ENCODE data around the gene MRPL10. TPM values are rescaled to one million over a fixed set of nuclear protein-coding genes. Genes with fewer than 3 reads are reported as not detected.

The MRPL10 gene
- total and polyA plus RNA-seq, 4 donors: 18.4 to 38.3 (median 30.3) TPM

DNA sequence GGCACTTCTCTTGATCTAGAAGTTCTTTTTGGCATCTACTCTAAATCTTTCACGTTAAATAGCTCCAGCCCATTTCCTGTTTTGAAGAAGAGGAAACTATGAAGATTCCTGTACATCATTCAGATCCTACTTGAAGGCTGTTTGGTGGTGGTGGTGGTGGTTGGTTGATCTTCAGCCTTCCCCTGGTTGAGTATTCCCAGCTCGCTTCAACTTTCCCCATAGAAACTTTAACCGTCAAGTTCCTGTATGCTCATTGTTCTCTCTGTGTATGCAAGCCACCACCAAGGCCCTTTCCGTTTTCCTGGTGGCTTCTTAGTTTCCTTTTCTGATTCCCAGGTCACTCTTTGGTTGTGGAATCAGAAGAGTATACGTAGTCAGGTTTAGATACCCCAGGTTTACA, 3.4 kb upstream of the MRPL10 start:
- DNase-seq (no peak), ATAC-seq (ENCODE audit: insufficient read depth, low FRiP score) (no peak)
- H3K27me3 ChIP-seq (ENCODE audit: control insufficient read depth in 3 of 3, insufficient read depth in 3 of 3, low read length in 2 of 3): no peaks in the 10 kb centered on the region
- peaks cover 0 to 19% (median 9%) of the 10 kb centered on the region in 5 donors for H3K4me1 ChIP-seq (ENCODE audit: control insufficient read depth in 5 of 5, insufficient read depth in 5 of 5, low read length in 5 of 5)
- H3K9ac ChIP-seq (ENCODE audit: insufficient read depth in 1 of 2, low read length in 2 of 2): no peak overlapping the region
- H3K27ac ChIP-seq (ENCODE audit: low read depth in 1 of 2, low read length in 1 of 2): peak overlapping the region in 1 of 2 donors; percentile 49
- TF ChIP-seq, protein P1, sequence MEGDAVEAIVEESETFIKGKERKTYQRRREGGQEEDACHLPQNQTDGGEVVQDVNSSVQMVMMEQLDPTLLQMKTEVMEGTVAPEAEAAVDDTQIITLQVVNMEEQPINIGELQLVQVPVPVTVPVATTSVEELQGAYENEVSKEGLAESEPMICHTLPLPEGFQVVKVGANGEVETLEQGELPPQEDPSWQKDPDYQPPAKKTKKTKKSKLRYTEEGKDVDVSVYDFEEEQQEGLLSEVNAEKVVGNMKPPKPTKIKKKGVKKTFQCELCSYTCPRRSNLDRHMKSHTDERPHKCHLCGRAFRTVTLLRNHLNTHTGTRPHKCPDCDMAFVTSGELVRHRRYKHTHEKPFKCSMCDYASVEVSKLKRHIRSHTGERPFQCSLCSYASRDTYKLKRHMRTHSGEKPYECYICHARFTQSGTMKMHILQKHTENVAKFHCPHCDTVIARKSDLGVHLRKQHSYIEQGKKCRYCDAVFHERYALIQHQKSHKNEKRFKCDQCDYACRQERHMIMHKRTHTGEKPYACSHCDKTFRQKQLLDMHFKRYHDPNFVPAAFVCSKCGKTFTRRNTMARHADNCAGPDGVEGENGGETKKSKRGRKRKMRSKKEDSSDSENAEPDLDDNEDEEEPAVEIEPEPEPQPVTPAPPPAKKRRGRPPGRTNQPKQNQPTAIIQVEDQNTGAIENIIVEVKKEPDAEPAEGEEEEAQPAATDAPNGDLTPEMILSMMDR (IDR thresholded peaks at IDR 0.05; ENCODE audit: control extremely low read depth, extremely low read depth): no peak
- 47 to 51% methylated on average over 5 of the region's 5 CpGs for WGBS, 2 donors
- no peak overlapping the region for H3K4me3 ChIP-seq
- H3K36me3 ChIP-seq (ENCODE audit: control insufficient read depth in 4 of 4, insufficient read depth in 4 of 4, low read length in 4 of 4): peaks cover 0 to 21% (median 7%) of the 10 kb centered on the region in 4 donors
- no peaks in the 10 kb centered on the region for H3K9me3 ChIP-seq (ENCODE audit: control insufficient read depth in 4 of 4, insufficient read depth in 3 of 4, low read length in 3 of 4)

DNA sequence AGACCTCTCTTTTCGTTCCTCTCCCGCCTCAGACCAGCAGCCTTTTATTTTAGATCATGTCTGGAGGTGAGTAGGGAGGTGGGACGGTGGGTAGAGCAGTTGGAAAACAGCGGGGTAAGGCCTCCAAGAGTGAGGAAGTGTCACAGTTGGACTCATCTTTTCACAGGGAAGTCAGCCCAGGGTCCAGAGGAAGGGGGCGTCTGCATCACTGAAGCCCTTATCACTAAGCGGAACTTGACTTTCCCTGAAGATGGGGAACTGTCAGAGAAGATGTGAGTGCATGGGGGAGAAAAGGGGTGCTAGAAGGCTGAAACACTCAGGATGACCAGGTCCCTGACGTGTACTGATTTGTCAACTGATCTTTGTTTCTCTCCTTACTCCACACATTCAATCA, 590 bp upstream of the MRPL10 start:
- ATAC-seq (ENCODE audit: insufficient read depth, low FRiP score): no peak
- Histone ChIP-seq H3K4me1 (ENCODE audit: control insufficient read depth in 5 of 5, insufficient read depth in 5 of 5, low read length in 5 of 5) (peaks cover 0 to 14% (median 9%) of the 10 kb centered on the region in 5 donors), H3K27me3 (ENCODE audit: control insufficient read depth in 3 of 3, insufficient read depth in 3 of 3, low read length in 2 of 3) (no peaks in the 10 kb centered on the region), H3K4me3 (no peak overlapping the region), H3K9me3 (ENCODE audit: control insufficient read depth in 4 of 4, insufficient read depth in 3 of 4, low read length in 3 of 4) (no peaks in the 10 kb centered on the region), H3K27ac (ENCODE audit: low read depth in 1 of 2, low read length in 1 of 2) (peak overlapping the region in 1 of 2 donors; percentile 90), H3K36me3 (ENCODE audit: control insufficient read depth in 4 of 4, insufficient read depth in 4 of 4, low read length in 4 of 4) (peaks cover 6 to 21% (median 11%) of the 10 kb centered on the region in 4 donors), H3K9ac (ENCODE audit: insufficient read depth in 1 of 2, low read length in 2 of 2) (peak overlapping the region in 1 of 2 donors; percentile 34)
- TF ChIP-seq, protein P1 (IDR thresholded peaks at IDR 0.05; ENCODE audit: control extremely low read depth, extremely low read depth): no peak
- DNase-seq: no peak
- 7 to 9% methylated on average over 7 of the region's 7 CpGs for WGBS, 2 donors

DNA sequence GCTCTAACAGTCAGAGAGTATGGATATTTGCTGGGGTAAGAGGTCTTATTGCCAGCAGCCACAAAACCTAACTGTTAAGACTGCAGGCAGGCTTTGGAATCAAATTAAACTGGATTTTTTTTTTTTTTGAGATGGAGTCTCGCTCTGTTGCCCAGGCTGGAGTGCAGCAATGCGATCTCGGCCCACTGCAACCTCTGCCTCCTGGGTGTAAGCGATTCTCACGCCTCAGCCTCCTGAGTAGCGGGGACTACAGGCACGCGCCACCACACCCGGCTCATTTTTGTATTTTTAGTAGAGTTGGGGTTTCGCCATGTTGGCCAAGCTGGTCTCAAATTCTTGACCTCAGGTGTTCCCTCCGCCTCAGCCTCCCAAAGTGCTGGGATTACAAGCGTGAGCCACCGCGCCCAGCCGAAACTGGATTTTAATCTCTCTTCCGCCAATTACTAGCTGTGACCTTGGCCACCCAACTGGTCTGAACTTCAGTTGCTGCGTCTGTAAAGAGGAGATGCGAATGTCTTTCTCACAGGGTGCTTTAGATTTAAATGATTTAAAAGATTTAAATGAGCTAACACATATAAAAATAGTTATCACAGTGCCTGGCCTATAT, 842 bp downstream of the MRPL10 start:
- H3K27ac ChIP-seq (ENCODE audit: low read depth in 1 of 2, low read length in 1 of 2): peak overlapping the region in 1 of 2 donors; percentile 62
- peaks cover 0 to 14% (median 9%) of the 10 kb centered on the region in 5 donors for H3K4me1 ChIP-seq (ENCODE audit: control insufficient read depth in 5 of 5, insufficient read depth in 5 of 5, low read length in 5 of 5)
- no peaks in the 10 kb centered on the region for H3K27me3 ChIP-seq (ENCODE audit: control insufficient read depth in 3 of 3, insufficient read depth in 3 of 3, low read length in 2 of 3)
- H3K9me3 ChIP-seq (ENCODE audit: control insufficient read depth in 4 of 4, insufficient read depth in 3 of 4, low read length in 3 of 4): no peaks in the 10 kb centered on the region
- peaks cover 15 to 21% (median 18%) of the 10 kb centered on the region in 4 donors for H3K36me3 ChIP-seq (ENCODE audit: control insufficient read depth in 4 of 4, insufficient read depth in 4 of 4, low read length in 4 of 4)
- no peak overlapping the region for H3K4me3 ChIP-seq
- WGBS, 2 donors: 70 to 74% methylated on average over 18 of the region's 18 CpGs
- H3K9ac ChIP-seq (ENCODE audit: insufficient read depth in 1 of 2, low read length in 2 of 2): peak overlapping the region; percentile 63 to 65
- TF ChIP-seq, protein P1 (IDR thresholded peaks at IDR 0.05; ENCODE audit: control extremely low read depth, extremely low read depth): no peak
- DNase-seq: no peak
- no peak for ATAC-seq (ENCODE audit: insufficient read depth, low FRiP score)
